ENCODE measurements around the gene WIPF3. TPM values are rescaled to one million over a fixed set of nuclear protein-coding genes. Genes with fewer than 3 reads are reported as not detected.
"Not testable (repeated sequence)": the region's sequence is repeated elsewhere in the genome, so short reads cannot be mapped to it uniquely, and the experiment has no call there.

WIPF3 gene
- total RNA-seq, 1 donor from 2014 or later, result not detected

DNA sequence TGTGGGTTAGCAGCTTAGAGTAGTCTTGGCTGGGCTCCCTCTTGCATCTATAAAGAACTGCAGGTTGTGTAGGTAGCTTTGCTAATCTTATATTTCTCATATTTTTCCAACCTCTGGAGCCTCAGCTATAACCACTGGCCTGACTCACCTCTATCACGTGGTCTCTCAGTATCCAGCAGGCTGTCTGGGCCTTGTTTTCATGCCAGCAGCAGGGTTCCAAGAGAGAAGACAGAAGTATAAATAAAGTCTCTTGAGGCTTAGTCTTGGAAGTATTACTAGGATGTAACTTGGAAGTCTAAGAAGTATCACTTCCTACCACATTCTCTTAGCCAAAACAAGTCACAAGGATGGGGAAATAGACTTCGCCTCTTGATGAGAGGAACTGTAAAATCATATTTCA, 73.3 kb downstream of the WIPF3 start:
- no peak for DNase-seq (ENCODE audit: low read depth in 2 of 2)

DNA sequence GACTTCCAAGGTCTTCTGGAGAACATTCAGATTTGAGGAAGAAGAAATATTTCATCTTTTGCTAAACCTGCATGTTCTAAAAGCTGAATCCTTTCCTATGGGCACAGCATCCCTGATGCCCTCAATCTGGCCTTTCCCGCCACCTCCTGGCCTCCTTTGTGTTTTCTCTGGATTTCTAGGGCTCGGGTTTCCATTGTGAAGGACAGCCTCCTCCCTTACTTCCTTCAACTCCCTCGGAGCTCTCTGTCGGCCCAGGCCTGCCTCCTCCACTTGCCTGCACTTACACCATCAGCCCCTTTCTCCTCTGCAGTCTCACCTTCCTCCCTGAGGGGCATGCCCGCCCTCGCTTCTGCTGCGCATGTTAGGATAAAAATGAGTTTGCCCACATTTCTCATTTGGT, 75.4 kb downstream of the WIPF3 start:
- no peak for DNase-seq (ENCODE audit: low read depth in 2 of 2)

DNA sequence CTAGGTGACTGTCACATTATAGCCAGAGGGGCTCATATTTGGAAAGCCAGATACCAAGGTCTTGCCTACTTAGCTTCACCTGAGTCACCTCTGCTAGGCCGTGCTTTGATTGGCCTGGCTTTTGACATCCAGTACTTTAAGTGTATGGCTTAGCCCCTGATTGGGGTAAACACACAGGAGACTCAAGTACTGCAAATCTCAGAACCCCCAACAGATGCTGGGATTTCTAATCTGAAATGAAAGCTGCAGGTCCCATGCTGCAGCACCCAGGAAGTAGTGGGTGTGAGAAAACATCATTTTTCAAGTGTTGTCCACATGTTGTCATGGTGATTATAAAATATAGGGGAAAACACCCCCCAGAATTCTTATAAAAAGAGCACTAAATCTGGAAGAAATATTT, 76.2 kb downstream of the WIPF3 start:
- DNase-seq (ENCODE audit: low read depth in 2 of 2), result no peak

DNA sequence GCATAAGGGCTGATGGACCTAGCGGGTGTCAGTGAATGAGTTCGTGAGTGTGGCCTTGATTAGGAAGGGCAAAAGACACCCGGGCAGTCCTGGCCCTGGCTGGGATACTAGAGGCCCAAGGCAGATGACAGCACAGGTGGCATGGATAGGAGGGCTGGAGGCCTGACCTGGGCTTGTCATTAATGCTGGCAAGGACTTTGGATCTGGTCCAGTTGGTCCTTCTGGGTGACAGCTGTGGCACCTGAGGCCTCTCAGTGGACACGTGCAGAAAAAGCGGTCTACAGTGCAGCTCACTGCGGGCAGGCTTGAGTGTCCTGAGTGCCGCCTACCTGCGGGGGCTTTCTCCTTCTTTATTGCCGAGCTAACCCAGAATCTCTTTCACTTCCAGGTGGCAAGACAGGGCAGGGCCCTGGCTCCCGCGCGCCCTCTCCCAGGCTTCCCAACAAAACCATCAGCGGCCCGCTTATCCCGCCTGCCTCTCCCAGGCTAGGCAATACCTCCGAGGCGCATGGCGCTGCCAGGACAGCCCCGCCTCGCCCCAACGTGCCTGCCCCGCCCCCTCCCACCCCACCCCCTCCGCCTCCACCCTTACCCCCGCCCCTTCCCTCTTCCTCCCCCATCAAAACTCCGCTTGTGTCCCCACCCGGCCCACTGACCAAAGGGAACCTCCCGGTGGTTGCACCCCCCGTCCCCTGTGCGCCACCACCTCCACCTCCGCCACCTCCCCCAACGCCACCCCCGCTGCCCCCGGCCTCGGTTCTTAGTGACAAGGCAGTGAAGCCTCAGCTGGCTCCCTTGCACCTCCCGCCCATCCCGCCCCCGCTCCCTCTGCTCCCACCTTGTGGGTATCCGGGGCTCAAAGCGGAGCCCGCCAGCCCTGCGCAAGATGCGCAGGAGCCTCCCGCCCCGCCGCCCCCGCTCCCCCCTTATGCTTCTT, 77.4 kb downstream of the WIPF3 start:
- DNase-seq (ENCODE audit: low read depth in 2 of 2), result no peak

DNA sequence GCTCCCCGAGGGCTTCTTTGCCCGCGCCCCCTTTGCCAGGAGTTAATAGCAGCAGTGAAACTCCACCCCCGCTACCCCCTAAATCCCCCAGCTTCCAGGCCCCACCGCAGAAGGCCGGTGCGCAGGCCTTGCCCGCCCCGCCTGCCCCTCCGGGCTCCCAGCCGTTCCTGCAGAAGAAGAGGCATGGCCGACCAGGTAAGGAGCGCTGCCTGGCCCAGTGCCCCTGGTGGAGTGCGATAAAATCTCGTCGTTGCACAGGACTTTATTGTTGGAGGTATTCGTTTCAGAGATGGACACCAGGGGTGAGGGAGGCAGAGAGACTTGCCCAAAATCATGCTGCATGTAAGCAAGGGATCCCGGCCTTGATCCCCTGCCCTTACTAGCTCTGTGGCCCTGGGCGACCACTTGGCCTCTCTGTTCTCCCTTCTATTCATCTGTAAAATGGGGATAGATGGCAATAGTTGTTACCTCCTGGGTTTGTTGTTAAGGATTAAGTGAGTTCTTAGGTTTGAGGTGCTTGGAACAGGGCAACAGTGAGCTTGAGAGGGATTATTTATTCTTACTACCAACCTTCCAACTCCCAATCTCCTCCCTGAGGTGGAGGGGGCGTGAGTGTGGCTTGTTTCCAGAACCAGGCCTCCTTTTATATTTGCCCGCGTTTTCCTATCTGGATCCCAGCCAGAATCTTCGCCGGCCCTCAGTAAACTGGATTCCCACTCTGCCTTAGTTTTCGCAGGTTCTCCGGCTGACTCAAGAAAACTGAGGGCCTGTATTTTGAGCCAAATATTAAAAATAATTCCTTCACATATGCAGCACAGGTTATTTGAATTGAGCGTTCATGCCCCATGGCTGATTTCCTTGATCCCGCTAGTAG, 78.3 kb downstream of the WIPF3 start:
- DNase-seq (ENCODE audit: low read depth in 2 of 2), result no peak

DNA sequence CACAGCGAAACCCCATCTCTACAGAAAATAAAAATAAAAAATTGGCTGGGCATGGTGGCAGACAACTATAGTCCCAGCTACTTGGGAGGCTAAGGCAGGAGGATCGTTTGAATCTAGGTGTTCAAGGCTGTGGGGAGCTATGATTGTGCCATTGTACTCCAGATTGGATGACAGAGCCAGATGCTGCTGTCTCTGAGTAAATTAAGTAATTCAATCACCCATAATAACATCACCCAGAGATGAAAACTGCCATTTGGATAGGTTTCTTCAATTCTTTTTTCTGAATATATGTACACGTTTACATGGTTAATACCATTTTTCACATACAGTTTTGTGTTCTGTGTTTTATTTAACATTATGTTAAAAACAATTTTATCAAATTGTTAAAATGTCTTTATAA, 79.3 kb downstream of the WIPF3 start:
- no peak for DNase-seq (ENCODE audit: low read depth in 2 of 2)

DNA sequence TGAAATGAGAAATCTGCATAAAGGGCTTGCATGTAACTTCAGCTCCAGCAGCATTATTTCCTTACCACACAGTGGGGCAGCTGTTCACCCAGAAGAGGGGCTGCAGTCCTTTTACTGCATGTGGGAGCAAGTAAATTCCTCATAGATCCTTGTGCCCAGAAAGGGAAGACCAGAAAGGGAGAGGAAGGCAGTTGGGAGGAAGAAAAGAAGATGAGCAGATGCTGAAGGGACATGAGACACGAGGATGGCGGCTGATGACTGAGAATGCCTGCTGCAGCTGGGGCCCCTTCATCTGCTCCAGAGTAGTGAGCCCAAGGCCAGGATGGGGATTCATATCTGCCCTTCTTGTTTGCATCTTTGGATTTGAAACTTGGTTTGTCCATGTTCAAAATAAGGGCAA, 80.5 kb downstream of the WIPF3 start:
- DNase-seq (ENCODE audit: low read depth in 2 of 2), result no peak

DNA sequence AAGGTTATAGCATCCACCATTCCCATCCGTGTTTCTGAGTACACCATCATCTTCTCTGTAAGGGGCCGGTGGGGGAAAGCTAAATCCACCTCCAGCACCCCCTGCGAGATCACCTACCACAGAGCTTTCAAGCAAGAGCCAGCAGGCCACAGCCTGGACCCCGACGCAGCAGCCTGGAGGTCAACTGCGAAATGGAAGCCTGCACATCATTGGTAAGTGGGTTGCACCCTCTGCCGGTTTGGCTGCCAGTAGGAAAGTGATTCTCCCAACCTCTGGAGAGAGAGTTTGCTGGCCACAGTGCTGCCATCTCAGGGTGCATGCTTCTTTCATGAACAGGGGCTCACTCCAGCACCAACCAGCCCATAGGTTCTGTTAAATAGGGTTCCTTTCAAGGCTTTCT, 81.7 kb downstream of the WIPF3 start:
- no peak for DNase-seq (ENCODE audit: low read depth in 2 of 2)

DNA sequence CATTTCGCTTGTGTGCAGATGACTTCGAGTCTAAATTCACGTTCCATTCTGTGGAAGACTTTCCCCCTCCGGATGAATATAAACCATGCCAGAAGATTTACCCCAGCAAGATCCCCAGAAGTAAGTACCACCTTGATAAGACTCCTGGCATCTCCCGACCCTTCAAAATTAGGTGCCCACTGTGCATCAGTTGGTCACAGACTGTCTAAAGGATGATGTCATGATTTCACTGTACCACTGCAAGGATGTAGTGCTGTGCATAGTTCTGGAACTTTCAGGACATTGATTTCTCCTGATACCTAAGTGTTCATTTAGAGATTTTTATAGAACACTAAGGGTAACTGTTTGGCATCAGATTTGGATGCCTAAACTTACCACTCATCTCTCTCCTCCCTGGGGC, 83.0 kb downstream of the WIPF3 start:
- DNase-seq (ENCODE audit: low read depth in 2 of 2), result no peak

DNA sequence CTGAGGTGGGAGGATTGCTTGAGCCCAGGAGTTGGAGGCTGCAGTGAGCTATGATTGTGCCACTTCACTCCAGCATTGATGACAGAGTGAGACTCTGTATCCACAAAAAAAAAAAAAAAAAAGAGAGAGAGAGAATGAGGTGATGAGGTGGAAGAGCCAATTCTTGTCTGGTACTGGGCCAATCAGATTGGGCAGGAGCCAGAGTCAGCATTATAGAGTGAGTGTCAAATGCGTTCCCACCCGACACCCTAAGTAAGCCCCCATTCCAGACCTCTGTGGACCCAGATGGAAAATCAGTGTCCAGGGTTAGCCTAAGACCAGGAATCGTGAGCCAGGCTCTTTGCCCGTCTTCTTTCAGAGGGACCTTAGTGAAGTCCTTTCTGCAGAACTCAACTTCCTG, 83.9 kb downstream of the WIPF3 start:
- DNase-seq (ENCODE audit: low read depth in 2 of 2), result no peak

DNA sequence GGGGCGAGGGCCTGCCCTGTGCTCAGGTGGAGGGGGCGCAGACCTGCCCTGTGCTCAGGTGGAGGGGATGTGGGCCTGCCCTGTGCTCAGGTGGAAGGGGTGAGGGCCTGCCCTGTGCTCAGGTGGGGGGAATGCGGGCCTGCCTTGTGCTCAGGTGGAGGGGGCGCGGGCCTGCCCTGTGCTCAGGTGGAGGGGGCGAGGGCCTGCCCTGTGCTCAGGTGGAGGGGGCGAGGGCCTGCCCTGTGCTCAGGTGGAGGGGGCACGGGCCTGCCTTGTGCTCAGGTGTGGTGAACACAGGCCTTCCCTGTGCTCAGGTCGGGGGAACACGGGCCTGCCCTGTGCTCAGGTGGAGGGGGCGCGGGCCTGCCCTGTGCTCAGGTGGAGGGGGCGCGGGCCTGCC, 84.5 kb downstream of the WIPF3 start:
- DNase-seq (ENCODE audit: low read depth in 2 of 2), result not testable (repeated sequence)

DNA sequence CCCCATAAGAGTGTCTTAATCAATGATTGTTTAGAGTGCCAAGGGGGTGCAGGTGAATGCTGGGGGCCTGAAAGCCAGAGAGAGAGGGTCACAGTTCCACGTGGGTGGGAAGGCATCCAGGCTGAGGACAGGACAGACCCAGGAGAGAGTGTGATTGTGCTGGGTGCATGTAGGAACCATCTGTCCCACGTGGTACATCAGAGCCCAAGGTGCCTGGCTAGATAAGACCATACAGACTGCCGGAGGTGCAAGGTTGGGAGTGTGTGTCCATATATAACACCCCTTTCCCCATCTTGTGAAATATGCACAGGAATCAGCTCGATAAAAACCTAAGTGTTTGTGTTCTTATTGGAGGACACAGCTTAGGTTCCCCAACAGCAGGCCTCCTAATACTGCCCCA, 85.5 kb downstream of the WIPF3 start:
- DNase-seq (ENCODE audit: low read depth in 2 of 2), result no peak

DNA sequence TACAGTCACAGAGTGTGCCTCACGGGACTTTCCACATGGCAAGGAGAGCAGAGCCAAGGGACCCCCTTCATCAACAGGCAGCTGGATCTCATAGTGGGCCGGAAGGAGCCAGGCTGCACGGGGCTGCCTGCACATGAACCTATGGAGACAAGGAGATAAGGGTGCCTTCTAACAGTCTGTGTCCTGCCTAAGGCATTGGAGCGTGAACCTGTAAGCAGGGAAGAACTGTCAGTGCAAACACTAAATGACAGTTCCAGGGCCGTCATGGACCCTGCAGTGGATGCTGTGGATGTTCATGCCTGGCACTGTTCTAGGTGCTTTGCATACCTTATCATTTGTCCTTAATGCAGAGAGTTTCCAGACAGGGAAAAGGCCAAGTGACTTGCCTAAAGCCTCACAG, 85.9 kb downstream of the WIPF3 start:
- DNase-seq (ENCODE audit: low read depth in 2 of 2), result no peak

DNA sequence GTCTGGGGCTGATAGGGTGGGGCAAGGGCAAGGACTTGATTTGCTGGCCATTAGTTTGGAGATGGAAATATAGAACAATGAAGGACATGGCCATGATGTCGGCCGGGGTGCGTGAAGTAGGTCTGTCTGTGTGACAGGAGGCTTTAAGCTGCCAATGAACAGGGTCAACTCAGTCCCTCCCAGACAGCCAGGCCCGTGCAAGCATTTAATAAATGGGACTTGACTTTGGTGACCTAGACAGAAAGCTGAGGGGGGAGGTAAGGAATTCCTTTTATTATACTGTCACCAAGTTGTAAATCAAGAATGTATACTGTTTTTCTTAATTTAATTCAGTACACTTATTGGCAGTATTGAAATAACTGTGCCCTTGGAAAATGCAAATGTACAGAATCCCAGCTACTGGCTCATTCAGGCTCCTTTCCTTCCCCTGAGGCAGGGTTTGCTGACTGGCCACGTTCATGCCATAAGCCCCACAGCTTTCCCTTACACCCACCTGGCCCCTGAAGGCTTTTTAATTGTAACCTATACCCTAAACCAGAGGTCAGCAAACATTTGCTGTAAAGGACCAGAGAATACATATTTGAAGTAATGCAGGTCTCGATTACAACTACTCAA, 87.2 kb downstream of the WIPF3 start:
- no peak for DNase-seq (ENCODE audit: low read depth in 2 of 2)

DNA sequence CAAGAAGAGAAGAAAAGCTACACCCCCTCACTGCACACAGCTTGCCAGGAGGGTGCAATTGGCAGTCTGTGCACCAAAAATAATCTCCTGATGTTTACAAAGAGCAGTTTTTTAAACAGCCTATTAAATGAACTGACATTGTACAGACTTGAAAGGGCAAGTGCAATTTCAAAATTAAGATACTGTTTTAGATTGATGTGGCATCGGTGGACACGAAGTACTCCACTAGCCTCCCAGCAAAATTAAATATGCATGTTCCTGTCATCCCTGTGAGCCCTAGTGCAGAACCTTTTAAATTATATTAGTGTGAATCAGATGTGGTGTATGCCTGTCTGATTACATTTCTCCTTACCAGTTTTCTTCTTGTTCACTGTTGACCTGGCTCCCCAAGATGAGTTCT, 87.9 kb downstream of the WIPF3 start:
- DNase-seq (ENCODE audit: low read depth in 2 of 2), result no peak

DNA sequence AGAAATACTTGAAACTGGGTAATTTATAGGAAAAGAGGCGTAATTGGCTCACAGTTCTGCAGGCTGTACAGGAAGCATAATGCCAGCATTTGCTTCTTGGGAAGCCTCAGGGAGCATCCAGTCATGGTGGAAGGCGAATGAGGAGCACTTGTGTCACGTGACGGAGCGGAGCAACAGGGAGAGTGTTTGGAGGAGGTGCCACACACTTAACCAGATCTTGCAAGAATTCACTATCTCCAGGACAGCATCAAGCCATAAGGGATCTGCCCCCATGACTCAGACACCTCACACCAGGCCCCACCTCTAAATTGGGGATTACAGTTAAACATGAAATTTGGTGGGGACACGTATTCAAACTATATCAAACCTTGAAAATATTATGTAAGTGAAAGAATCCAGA, 89.3 kb downstream of the WIPF3 start:
- no peak for DNase-seq (ENCODE audit: low read depth in 2 of 2)

DNA sequence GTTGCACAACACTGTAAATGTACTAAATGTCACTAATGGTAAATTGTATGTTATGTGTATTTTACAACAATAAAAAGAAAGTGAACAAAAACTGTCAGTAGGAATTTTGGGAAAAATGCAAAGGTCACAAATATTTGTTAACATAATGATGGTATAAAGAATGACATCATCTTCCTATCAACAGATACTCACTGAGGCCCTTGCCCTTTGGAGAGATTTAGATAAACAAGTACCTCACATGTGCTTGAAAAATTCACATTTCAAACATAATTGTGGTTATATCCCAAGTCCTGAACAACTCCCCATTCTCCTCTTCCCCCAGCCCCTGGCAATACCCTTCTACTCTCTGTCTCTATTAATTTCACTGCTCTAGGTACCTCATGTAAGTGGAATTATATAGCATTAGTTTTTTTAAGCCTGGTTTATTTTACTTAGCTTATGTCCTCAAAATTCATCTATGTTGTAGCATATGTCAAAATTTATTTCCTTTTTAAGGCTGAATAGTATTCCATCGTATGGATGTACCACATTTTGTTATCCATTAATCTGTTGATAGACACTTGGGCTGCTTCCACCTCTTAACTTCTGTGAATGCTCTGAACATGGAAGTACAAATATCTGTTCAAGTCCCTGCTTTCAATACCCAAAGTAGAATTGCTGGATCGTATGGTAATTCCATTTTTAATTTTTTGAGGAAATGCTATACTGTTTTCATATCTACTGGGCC, 90.5 kb downstream of the WIPF3 start:
- no peak for DNase-seq (ENCODE audit: low read depth in 2 of 2)

DNA sequence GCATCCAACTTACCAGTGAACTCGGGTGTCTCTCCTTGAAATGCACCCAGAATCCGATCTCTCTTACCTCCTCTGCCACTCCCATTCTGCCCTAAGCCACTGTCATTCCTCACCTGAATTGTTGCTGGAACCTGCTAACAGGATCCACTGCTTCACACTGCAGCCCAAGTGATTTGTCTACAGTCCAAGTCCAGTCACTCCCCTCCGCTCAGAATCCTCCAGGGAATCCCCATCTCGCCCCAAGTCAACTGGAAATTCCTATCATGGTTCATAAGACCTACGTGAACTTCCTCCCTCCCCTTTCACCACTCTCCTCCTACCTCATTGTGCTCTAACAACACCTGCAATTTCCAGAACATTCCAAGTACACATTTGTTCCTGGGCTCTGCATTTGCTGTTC, 92.0 kb downstream of the WIPF3 start:
- no peak for DNase-seq (ENCODE audit: low read depth in 2 of 2)

DNA sequence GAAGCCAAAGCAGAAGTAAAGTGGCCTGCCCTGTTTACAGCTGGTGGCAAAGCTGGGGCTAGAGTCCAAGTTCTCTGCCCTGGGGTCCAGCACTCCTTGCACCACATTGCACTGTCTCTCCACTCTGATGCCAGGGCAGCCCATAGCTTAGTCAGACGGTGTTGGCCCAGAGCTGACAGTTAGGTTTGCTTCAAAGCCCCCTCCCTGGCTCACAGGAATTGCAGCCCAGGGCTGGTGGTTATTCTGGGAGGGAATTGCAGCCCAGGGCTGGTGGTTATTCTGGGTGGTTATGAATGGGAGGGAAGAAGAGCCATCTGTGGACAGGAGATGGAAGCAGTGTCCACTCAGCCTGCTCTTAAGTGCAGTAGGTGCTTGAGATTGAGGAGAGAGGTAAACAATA, 94.4 kb downstream of the WIPF3 start:
- no peak for DNase-seq (ENCODE audit: low read depth in 2 of 2)

DNA sequence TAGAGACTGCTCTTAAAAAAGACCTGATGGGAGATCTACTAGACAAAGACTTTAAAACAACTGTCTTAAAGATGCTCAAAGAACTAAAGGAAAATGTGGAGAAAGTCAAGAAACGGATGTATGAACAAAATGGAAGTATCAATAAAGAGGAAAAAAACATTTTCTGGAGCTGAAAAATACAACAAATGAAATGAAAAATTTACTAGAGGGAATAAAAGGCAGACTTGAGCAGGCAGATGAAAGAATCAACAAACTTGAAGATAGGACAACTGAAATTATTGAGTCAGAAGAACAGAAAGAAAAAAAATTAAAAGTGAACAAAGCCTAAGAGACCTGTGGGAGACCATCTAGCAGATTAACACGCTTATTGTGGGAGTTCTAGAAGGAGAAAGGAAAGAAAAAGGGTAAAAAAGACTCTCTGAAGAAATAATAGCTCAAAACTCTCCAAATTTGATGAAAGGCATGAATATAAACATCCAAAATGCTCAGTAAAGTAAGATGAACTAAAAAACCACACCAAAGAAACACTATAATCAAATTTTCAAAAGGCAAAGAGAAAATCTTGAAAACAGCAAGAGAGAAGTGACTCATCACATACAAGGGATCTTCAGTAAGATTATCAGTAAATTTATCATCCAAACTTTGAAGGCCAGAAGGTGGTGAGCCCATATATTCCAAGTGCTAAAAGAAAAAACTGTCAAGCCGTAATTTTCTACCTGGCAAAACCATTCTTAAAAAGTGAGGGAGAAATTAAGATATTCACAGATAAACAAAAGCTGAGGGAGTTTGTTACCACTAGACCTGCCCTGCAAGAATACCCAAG, 100.1 kb downstream of the WIPF3 start:
- DNase-seq (ENCODE audit: low read depth in 2 of 2), result no peak

DNA sequence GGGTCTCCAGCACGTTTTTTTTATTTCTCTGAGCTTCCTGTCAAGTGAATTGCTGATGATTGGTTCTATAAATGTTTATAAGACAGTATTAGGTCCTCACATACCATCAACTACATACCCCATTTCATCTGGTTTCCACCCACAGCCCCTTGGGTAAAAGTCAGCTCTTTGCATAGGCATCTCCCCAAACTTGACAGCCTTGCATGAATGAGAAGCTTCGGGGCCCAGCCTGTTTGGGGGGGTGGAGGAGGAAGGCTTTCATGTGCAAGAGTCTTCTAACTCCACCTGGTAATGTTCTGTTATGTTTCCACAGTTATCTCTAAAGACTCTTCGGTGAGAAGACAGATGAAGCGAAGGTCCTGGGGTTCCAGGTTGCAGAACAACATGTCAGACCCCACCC, 107.9 kb downstream of the WIPF3 start:
- no peak for DNase-seq (ENCODE audit: low read depth in 2 of 2)

Data from lung microvascular endothelial cell (primary cell).